Osteoblast (primary cell): ENCODE results near the gene EEF1AKMT1. TPM values are rescaled to one million over a fixed set of nuclear protein-coding genes. Genes with fewer than 3 reads are reported as not detected.

Source experiments
- DNase-seq: peaks from one replicate; pipeline ENCODE4 v3.0.0; 2011; ENCODE audit warnings: low spot score, mixed read lengths; ENCODE audit not compliant: insufficient read length; ENCODE audit errors: missing footprints
- H2AFZ ChIP-seq: 2 replicates; pipeline ENCODE4 v1.6.0; 2011; ENCODE audit warnings: mild to moderate bottlenecking, low read length
- H3K27ac ChIP-seq: 2 replicates; pipeline ENCODE4 v1.5.1; 2011; ENCODE audit warnings: mild to moderate bottlenecking, low read depth, low read length, moderate library complexity
- H3K27me3 ChIP-seq: 2 replicates; pipeline ENCODE4 v1.6.0; 2012; ENCODE audit warnings: mild to moderate bottlenecking, control low read depth, inconsistent platforms, low read length, moderate library complexity; ENCODE audit not compliant: insufficient read depth
- H3K36me3 ChIP-seq: 2 replicates; pipeline ENCODE4 v1.5.1; 2011; ENCODE audit warnings: mild to moderate bottlenecking, low read length, control low read depth, moderate library complexity; ENCODE audit not compliant: insufficient read depth
- H3K4me1 ChIP-seq: 2 replicates; pipeline ENCODE4 v1.5.1; 2011; ENCODE audit warnings: mild to moderate bottlenecking, low read length, control low read depth, moderate library complexity; ENCODE audit not compliant: insufficient read depth
- H3K4me2 ChIP-seq: 2 replicates; pipeline ENCODE4 v1.6.0; 2011; ENCODE audit warnings: mild to moderate bottlenecking, low read length; ENCODE audit not compliant: insufficient read depth
- H3K4me3 ChIP-seq: fragments of 200-600 bp; sonication (generic); 3 replicates; pipeline ENCODE4 v1.5.1; 2012; ENCODE audit warnings: mild to moderate bottlenecking, low read length, inconsistent platforms; ENCODE audit not compliant: insufficient read depth
- H3K79me2 ChIP-seq: 2 replicates; pipeline ENCODE4 v1.6.0; 2012; ENCODE audit warnings: mild to moderate bottlenecking, low read length, control low read depth, inconsistent platforms; ENCODE audit not compliant: insufficient read depth
- H3K9me3 ChIP-seq: 2 replicates; pipeline ENCODE4 v1.5.1; 2011; ENCODE audit warnings: low read depth, low read length, control low read depth
- H4K20me1 ChIP-seq: 2 replicates; pipeline ENCODE4 v1.6.0; 2012; ENCODE audit warnings: mild to moderate bottlenecking, low read length, control low read depth; ENCODE audit not compliant: insufficient read depth
- total RNA-seq: library from RNA; depleted of rRNA; stranded (reverse); fragments of >200 nt; gene quantifications from 2 replicates; pipeline ENCODE4 v1.2.3, GENCODE V29; 2012
- TF ChIP-seq, protein P1 (sequence below): IDR thresholded peaks from 2 replicates; pipeline ENCODE4 v1.5.1; 2011; ENCODE audit warnings: mild to moderate bottlenecking, low read depth, low read length, moderate library complexity; ENCODE audit errors: extremely low read depth

EEF1AKMT1 gene
- total RNA-seq, 1 donor: 7.6 TPM

DNA sequence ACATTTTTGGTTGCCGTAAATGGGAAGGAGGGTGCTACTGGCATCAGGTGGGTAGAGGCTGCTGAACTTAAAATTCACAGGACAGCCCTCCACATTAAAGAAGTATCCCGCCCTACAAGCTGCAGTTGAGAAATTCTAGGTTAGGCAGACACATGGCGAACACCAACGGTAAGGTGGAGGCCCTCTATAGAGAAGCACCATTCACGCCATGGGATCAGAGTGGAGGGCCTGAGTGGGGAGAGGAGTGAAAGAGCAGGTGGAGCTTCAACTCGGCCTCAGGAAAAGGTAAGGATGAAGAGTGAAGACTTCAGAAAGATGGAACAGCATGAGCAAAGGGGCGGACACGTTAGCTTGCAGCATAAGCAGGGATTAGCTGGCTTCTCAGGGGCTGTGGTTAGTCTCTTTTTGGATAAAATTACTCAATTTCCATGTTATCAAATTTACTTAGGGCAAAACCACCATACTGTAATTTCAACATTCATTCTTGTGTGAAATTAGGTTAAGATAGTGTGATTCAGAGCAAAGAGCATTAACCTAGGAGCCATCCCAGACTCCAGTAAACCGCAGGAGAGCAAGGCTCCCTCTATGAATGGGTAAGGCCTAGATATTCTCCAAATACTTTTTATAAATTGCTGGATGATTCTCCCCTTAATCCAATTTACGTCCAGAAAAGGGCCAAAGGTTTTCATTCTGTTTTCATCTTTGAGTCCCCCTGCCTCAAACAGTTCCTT, 1.2 kb downstream of the EEF1AKMT1 start:
- Histone ChIP-seq H2AFZ (peak overlapping the region; percentile 92), H3K4me2 (peak overlapping the region; percentile 77), H3K27ac (peak overlapping the region; percentile 96), H3K9me3 (no peaks in the 10 kb centered on the region), H3K79me2 (peaks cover 20% of the 10 kb centered on the region), H4K20me1 (no peaks in the 10 kb centered on the region), H3K4me1 (peaks cover 10% of the 10 kb centered on the region), H3K36me3 (peaks cover 12% of the 10 kb centered on the region), H3K4me3 (peak overlapping the region; percentile 88), H3K27me3 (no peaks in the 10 kb centered on the region)
- TF ChIP-seq, protein P1, sequence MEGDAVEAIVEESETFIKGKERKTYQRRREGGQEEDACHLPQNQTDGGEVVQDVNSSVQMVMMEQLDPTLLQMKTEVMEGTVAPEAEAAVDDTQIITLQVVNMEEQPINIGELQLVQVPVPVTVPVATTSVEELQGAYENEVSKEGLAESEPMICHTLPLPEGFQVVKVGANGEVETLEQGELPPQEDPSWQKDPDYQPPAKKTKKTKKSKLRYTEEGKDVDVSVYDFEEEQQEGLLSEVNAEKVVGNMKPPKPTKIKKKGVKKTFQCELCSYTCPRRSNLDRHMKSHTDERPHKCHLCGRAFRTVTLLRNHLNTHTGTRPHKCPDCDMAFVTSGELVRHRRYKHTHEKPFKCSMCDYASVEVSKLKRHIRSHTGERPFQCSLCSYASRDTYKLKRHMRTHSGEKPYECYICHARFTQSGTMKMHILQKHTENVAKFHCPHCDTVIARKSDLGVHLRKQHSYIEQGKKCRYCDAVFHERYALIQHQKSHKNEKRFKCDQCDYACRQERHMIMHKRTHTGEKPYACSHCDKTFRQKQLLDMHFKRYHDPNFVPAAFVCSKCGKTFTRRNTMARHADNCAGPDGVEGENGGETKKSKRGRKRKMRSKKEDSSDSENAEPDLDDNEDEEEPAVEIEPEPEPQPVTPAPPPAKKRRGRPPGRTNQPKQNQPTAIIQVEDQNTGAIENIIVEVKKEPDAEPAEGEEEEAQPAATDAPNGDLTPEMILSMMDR: no peak
- no peak for DNase-seq

DNA sequence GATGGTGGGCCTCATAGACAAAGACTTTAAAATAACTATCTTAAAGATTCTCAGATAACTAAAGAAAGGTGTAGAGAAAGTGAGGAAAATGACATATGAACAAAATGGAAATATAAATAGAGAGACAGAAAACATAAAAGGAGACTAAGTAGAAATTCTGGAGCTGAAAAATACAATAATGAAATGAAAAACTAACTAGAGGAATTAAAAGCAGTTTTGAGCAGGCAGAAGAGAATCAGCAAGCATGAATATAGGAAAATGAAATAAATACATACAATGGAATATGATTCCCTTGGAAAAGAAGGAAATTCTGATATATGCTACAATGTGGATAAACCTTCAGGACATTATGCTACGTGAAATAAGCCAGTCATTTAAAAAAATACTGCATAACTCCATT, 3.9 kb downstream of the EEF1AKMT1 start:
- Histone ChIP-seq H3K9me3 (no peaks in the 10 kb centered on the region), H3K4me3 (no peak overlapping the region), H2AFZ (no peak overlapping the region), H3K27me3 (no peaks in the 10 kb centered on the region), H3K4me1 (peaks cover 10% of the 10 kb centered on the region), H3K36me3 (peaks cover 12% of the 10 kb centered on the region), H3K79me2 (peaks cover 20% of the 10 kb centered on the region), H4K20me1 (no peaks in the 10 kb centered on the region), H3K4me2 (no peak overlapping the region), H3K27ac (no peak overlapping the region)
- no peak for DNase-seq
- TF ChIP-seq, protein P1: no peak

DNA sequence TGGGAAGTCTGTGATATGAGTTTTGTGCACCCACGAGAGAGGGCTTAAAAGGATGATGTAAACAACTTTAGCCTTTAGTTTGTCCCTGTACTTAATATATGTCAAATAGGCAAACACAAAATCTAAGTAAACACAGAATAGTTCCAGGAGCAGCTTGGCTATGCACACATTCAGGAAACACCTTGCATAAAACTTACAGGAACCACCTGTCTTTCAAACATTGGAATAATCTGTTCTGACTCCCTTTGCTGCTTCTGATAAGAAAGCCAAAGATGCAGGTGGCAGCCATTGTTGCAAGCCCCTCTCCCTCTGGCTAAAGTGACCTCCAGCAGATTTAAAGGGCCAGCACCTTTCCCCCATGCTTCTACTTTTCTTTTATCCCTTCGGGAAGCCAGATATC, 4.7 kb downstream of the EEF1AKMT1 start:
- DNase-seq: no peak
- H3K9me3 ChIP-seq: no peaks in the 10 kb centered on the region
- peaks cover 10% of the 10 kb centered on the region for H3K4me1 ChIP-seq
- no peaks in the 10 kb centered on the region for H3K27me3 ChIP-seq
- no peak overlapping the region for H3K4me3 ChIP-seq
- H4K20me1 ChIP-seq: no peaks in the 10 kb centered on the region
- TF ChIP-seq, protein P1: no peak
- H3K27ac ChIP-seq: no peak overlapping the region
- H2AFZ ChIP-seq: no peak overlapping the region
- H3K79me2 ChIP-seq: peaks cover 20% of the 10 kb centered on the region
- H3K4me2 ChIP-seq: no peak overlapping the region
- H3K36me3 ChIP-seq: peaks cover 12% of the 10 kb centered on the region

DNA sequence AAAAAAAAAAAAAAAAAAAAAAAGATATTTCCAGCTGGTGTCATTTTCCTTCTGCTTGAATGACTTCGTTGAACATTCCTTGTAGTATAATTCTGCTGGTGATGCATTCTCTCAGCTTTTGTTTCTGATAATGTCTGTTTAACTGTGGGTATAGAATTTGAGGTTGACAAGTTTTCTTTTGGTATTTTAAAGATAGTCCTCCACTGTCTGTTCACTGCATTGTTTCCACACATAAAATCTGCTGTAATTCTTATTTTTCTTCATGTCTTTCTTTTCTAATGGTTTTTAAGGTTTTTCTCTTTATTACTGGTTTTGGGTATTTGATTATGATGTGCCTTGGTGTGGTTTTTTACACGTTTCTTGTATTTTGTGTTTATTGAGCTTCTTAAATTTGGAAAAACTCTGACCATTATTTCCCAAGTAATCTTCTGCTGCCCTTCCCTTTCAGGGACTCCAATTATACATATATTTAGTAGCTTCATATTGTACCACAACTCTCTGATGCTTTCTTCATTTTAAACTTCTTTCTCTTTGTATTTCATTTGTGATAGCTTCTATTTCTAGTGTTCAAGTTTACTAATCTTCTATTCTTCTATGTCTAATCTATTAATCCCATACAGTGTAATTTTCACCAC, 6.3 kb downstream of the EEF1AKMT1 start:
- H2AFZ ChIP-seq: no peak overlapping the region
- H4K20me1 ChIP-seq: no peaks in the 10 kb centered on the region
- H3K4me3 ChIP-seq: no peak overlapping the region
- TF ChIP-seq, protein P1: no peak
- no peak for DNase-seq
- no peaks in the 10 kb centered on the region for H3K27me3 ChIP-seq
- no peak overlapping the region for H3K4me2 ChIP-seq
- H3K4me1 ChIP-seq: peaks cover 3% of the 10 kb centered on the region
- H3K79me2 ChIP-seq: peaks cover 14% of the 10 kb centered on the region
- H3K9me3 ChIP-seq: no peaks in the 10 kb centered on the region
- no peak overlapping the region for H3K27ac ChIP-seq
- peaks cover 12% of the 10 kb centered on the region for H3K36me3 ChIP-seq
